Endodermal cell (in vitro differentiated cells): Measurements from ENCODE around the gene PREX1. TPM values are rescaled to one million over a fixed set of nuclear protein-coding genes. Genes with fewer than 3 reads are reported as not detected.

ENCODE experiments used
- DNase-seq: peaks from one replicate; pipeline ENCODE4 v3.0.0-alpha.2; 2017
- H3K27ac ChIP-seq: 2 replicates; pipeline ENCODE4 v1.5.1; 2013; ENCODE audit warnings: mild to moderate bottlenecking, low read depth, low read length, moderate library complexity
- H3K27me3 ChIP-seq: 2 replicates; pipeline ENCODE4 v1.6.1; 2013; ENCODE audit warnings: mild to moderate bottlenecking, low read length, moderate library complexity; ENCODE audit not compliant: insufficient read depth, control insufficient read depth, poor library complexity, severe bottlenecking
- H3K36me3 ChIP-seq: 2 replicates; pipeline ENCODE4 v1.7.0; 2013; ENCODE audit warnings: mild to moderate bottlenecking, low read length, moderate library complexity; ENCODE audit not compliant: control insufficient read depth, insufficient read depth
- H3K4me1 ChIP-seq: one replicate; pipeline ENCODE4 v1.7.0; 2013; ENCODE audit warnings: low read length; ENCODE audit not compliant: control insufficient read depth, insufficient read depth
- H3K4me3 ChIP-seq: 2 replicates; pipeline ENCODE4 v1.5.1; 2013; ENCODE audit warnings: mild to moderate bottlenecking, low read length, moderate library complexity
- H3K9ac ChIP-seq: 2 replicates; pipeline ENCODE4 v1.6.1; 2013; ENCODE audit warnings: mild to moderate bottlenecking, low read length, moderate library complexity; ENCODE audit not compliant: poor library complexity, severe bottlenecking; ENCODE audit errors: extremely low read depth
- H3K9me3 ChIP-seq: 2 replicates; pipeline ENCODE4 v1.6.1; 2013; ENCODE audit warnings: mild to moderate bottlenecking, low read length, moderate library complexity; ENCODE audit not compliant: control insufficient read depth
- H3K27ac Mint-ChIP-seq: 2 replicates; pipeline ENCODE4 v1.8.0; 2020; ENCODE audit warnings: mixed read lengths
- H3K27me3 Mint-ChIP-seq: 2 replicates; pipeline ENCODE4 v1.8.0; 2021; ENCODE audit warnings: mild to moderate bottlenecking, mixed read lengths; ENCODE audit not compliant: insufficient read depth
- H3K36me3 Mint-ChIP-seq: 2 replicates; pipeline ENCODE4 v1.8.0; 2020; ENCODE audit warnings: low read depth, mixed read lengths
- H3K4me1 Mint-ChIP-seq: 2 replicates; pipeline ENCODE4 v1.8.0; 2020; ENCODE audit warnings: mixed read lengths
- H3K4me3 Mint-ChIP-seq: 2 replicates; pipeline ENCODE4 v1.8.0; 2020; ENCODE audit warnings: mild to moderate bottlenecking, moderate library complexity, mixed read lengths
- H3K9me3 Mint-ChIP-seq: 2 replicates; pipeline ENCODE4 v1.8.0; 2020; ENCODE audit warnings: mild to moderate bottlenecking, mixed read lengths
- CTCF ChIP-seq: fragments of 200-600 bp; sonication (generic); conservative IDR thresholded peaks from 2 replicates; pipeline ENCODE4 v1.5.0; 2021; ENCODE audit warnings: antibody characterized with exemption, mild to moderate bottlenecking
- WGBS, 2 experiments: methylation state at CpG; one replicate each; pipeline versions ENCODE4 v1.1.5 to v1.1.7; 2013; ENCODE audit warnings: missing lambda C conversion rate in 2 of 2, mixed read lengths in 1 of 2; ENCODE audit not compliant: insufficient coverage in 1 of 2, insufficient read length in 1 of 2; 5-methylcytosine and 5-hydroxymethylcytosine counted together
- total RNA-seq, 2 donors: library from RNA; stranded (reverse); fragmentation: NEBNext Ultra II Directional in 1 of 2; extraction: Animal tissue kit (Norgen Biotek cat#: 25700) in 1 of 2; gene quantifications; 2 replicates in 1 of 2; 3 replicates in 1 of 2; pipeline ENCODE4 v1.2.1, GENCODE V29; 2021

The PREX1 gene
- total RNA-seq, 2 donors from 2014 or later: 65.3 to 70.5 TPM

- Histone ChIP-seq H3K4me3 (no peak overlapping the region), H3K4me1 (peaks cover 10% of the 10 kb centered on the region), H3K27me3 (no peaks in the 10 kb centered on the region), H3K9ac (no peak overlapping the region), H3K36me3 (peaks cover 30% of the 10 kb centered on the region), H3K27ac (no peak overlapping the region), H3K9me3 (no peaks in the 10 kb centered on the region)
- WGBS, 2 experiments: 93 to 96% methylated on average over 13 to 18 of the region's 18 CpGs
- Mint-ChIP-seq H3K27me3 (no peaks in the 10 kb centered on the region), H3K4me1 (peaks cover 19% of the 10 kb centered on the region), H3K4me3 (no peak overlapping the region), H3K9me3 (no peaks in the 10 kb centered on the region), H3K36me3 (peaks cover 26% of the 10 kb centered on the region), H3K27ac (peak overlapping the region; percentile 42)
- no peak for TF ChIP-seq CTCF
- no peak for DNase-seq
Measured at GRCh38 chr20:48709058-48709691, 118.6 kb downstream of the PREX1 start.

- DNase-seq: no peak
- H3K36me3 ChIP-seq: peaks cover 30% of the 10 kb centered on the region
- H3K9me3 ChIP-seq: no peaks in the 10 kb centered on the region
- Mint-ChIP-seq H3K27me3 (no peaks in the 10 kb centered on the region), H3K9me3 (no peaks in the 10 kb centered on the region), H3K27ac (peak overlapping the region; percentile 42), H3K4me1 (peaks cover 19% of the 10 kb centered on the region), H3K4me3 (no peak overlapping the region), H3K36me3 (peaks cover 30% of the 10 kb centered on the region)
- TF ChIP-seq CTCF: no peak
- no peak overlapping the region for H3K4me3 ChIP-seq
- H3K4me1 ChIP-seq: peaks cover 10% of the 10 kb centered on the region
- WGBS, 2 experiments: 93 to 100% methylated on average over 3 to 11 of the region's 11 CpGs
- H3K27me3 ChIP-seq: no peaks in the 10 kb centered on the region
- no peak overlapping the region for H3K27ac ChIP-seq
- H3K9ac ChIP-seq: no peak overlapping the region
Measured at GRCh38 chr20:48708630-48709029, 119.2 kb downstream of the PREX1 start.

GRCh38 chr20:48708116-48708515 is 119.7 kb downstream of the PREX1 start:
- Mint-ChIP-seq H3K27me3 (no peaks in the 10 kb centered on the region), H3K36me3 (peaks cover 30% of the 10 kb centered on the region), H3K27ac (no peak overlapping the region), H3K9me3 (no peaks in the 10 kb centered on the region), H3K4me1 (peaks cover 19% of the 10 kb centered on the region), H3K4me3 (no peak overlapping the region)
- Histone ChIP-seq H3K36me3 (peaks cover 32% of the 10 kb centered on the region), H3K9ac (no peak overlapping the region), H3K9me3 (no peaks in the 10 kb centered on the region), H3K27me3 (no peaks in the 10 kb centered on the region), H3K4me1 (peaks cover 10% of the 10 kb centered on the region), H3K27ac (no peak overlapping the region), H3K4me3 (no peak overlapping the region)
- DNase-seq: no peak
- no peak for TF ChIP-seq CTCF
- 94 to 98% methylated on average over 6 to 7 of the region's 7 CpGs for WGBS, 2 experiments
